SK-N-SH (cell line): ENCODE results near the gene PCBP3. TPM values are rescaled to one million over a fixed set of nuclear protein-coding genes. Genes with fewer than 3 reads are reported as not detected.

Experiments used
- CTCF ChIA-PET: fragments of 300-600, 350-600 bp; formaldehyde crosslinking; extraction: SDS; loops from one replicate; lab custom pipeline; 2021; lab: Yijun Ruan, JAX
- POLR2A ChIA-PET: fragments of 350-600 bp; sonication (Branson Sonifier 250); formaldehyde crosslinking; extraction: SDS; loops from one replicate; lab custom pipeline; 2020; ENCODE audit warnings: antibody characterized with exemption, inconsistent platforms; lab: Yijun Ruan, JAX
- DNase-seq: peaks from one replicate; pipeline ENCODE4 v3.0.0; 2012
- H2AFZ ChIP-seq: fragments of 200-600 bp; sonication (generic); 2 replicates; pipeline ENCODE4 v1.8.1; 2016; ENCODE audit warnings: antibody characterized with exemption, mild to moderate bottlenecking, low read depth
- H3F3A ChIP-seq: fragments of 200-600 bp; sonication (generic); replicated peaks from 2 replicates; pipeline ENCODE3; 2016; ENCODE audit warnings: antibody characterized with exemption, mild to moderate bottlenecking; ENCODE audit not compliant: insufficient read depth
- H3K27ac ChIP-seq, 2 experiments: fragments of 200-500 bp in 1 of 2; fragments of 200-600 bp in 1 of 2; sonication (Bioruptor generic) in 1 of 2; sonication (generic), shearing (Covaris generic) in 1 of 2; 2 replicates each; pipeline versions ENCODE4 v1.5.1 to v1.6.1; 2014 to 2016; ENCODE audit warnings: low read depth in 2 of 2, inconsistent platforms in 1 of 2, low read length in 1 of 2, mild to moderate bottlenecking in 1 of 2, mixed read lengths in 1 of 2
- H3K27me3 ChIP-seq: fragments of 200-600 bp; sonication (generic), shearing (Covaris generic); 2 replicates; pipeline ENCODE4 v1.6.1; 2016; ENCODE audit warnings: mixed run types; ENCODE audit not compliant: insufficient read depth
- H3K36me3 ChIP-seq, 2 experiments: fragments of 200-500 bp in 1 of 2; fragments of 200-600 bp in 1 of 2; sonication (Bioruptor generic) in 1 of 2; sonication (generic) in 1 of 2; replicated peaks in 1 of 2; 2 replicates each; pipeline versions ENCODE3 to v1.5.1; 2014 to 2016; ENCODE audit warnings: low read length in 1 of 2, mild to moderate bottlenecking in 1 of 2; ENCODE audit not compliant: insufficient read depth in 2 of 2, control insufficient read depth in 1 of 2
- H3K4me1 ChIP-seq, 2 experiments: fragments of 200-500 bp in 1 of 2; fragments of 200-600 bp in 1 of 2; sonication (Bioruptor generic) in 1 of 2; sonication (generic), shearing (Covaris generic) in 1 of 2; 2 replicates each; pipeline versions ENCODE4 v1.5.1 to v1.6.1; 2014 to 2016; ENCODE audit warnings: low read depth in 1 of 2, low read length in 1 of 2, mixed run types in 1 of 2; ENCODE audit not compliant: insufficient read depth in 2 of 2, control insufficient read depth in 1 of 2
- H3K4me2 ChIP-seq: fragments of 200-600 bp; sonication (generic), shearing (Covaris generic); 2 replicates; pipeline ENCODE4 v1.6.1; 2017; ENCODE audit warnings: mixed run types
- H3K4me3 ChIP-seq, 2 experiments: fragments of 200-500 bp in 1 of 2; fragments of 200-600 bp in 1 of 2; sonication (Bioruptor generic) in 1 of 2; sonication (generic), shearing (Covaris generic) in 1 of 2; 2 replicates each; pipeline versions ENCODE4 v1.5.1 to v1.8.1; 2014 to 2016; ENCODE audit warnings: low read depth in 2 of 2, inconsistent platforms in 1 of 2, low read length in 1 of 2, mild to moderate bottlenecking in 1 of 2, mixed read lengths in 1 of 2, moderate library complexity in 1 of 2
- H3K79me2 ChIP-seq: fragments of 200-600 bp; sonication (generic); 2 replicates; pipeline ENCODE4 v1.8.1; 2017; ENCODE audit warnings: mild to moderate bottlenecking; ENCODE audit not compliant: insufficient read depth
- H3K9ac ChIP-seq: fragments of 200-600 bp; sonication (generic); 2 replicates; pipeline ENCODE4 v1.6.1; 2017; ENCODE audit warnings: mixed run types
- H3K9me2 ChIP-seq: fragments of 200-600 bp; sonication (generic); 2 replicates; pipeline ENCODE4 v1.6.1; 2017; ENCODE audit warnings: mixed run types
- H3K9me3 ChIP-seq: fragments of 200-600 bp; sonication (generic); 2 replicates; pipeline ENCODE4 v1.6.1; 2017; ENCODE audit warnings: mixed run types, mild to moderate bottlenecking, moderate library complexity
- H4K20me1 ChIP-seq: fragments of 200-600 bp; sonication (generic); 2 replicates; pipeline ENCODE4 v1.6.1; 2017; ENCODE audit warnings: mild to moderate bottlenecking, mixed run types; ENCODE audit not compliant: insufficient read depth
- CHD2 ChIP-seq: fragments of 150-350 bp; IDR thresholded peaks from 2 replicates; pipeline ENCODE4 v1.6.1; 2018; ENCODE audit warnings: low read length; ENCODE audit not compliant: partially characterized antibody
- ELF1 ChIP-seq: IDR thresholded peaks from 2 replicates; pipeline ENCODE4 v1.4.0; 2012
- EP300 ChIP-seq, 2 experiments: IDR thresholded peaks; 2 replicates each; pipeline versions ENCODE4 v1.4.0 to v1.6.1; 2012; ENCODE audit warnings: borderline replicate concordance in 1 of 2, low read depth in 1 of 2, low read length in 1 of 2
- EZH2phosphoT487 ChIP-seq: fragments of 200-600 bp; sonication (generic); IDR thresholded peaks from 2 replicates; pipeline ENCODE4 v1.6.1; 2017; ENCODE audit warnings: low read depth, mixed run types, mild to moderate bottlenecking, antibody characterized with exemption, moderate library complexity, borderline replicate concordance
- FOSL2 ChIP-seq: IDR thresholded peaks from 2 replicates; pipeline ENCODE4 v1.4.0; 2012; ENCODE audit warnings: low read depth, mild to moderate bottlenecking, moderate library complexity, borderline replicate concordance
- GABPA ChIP-seq: IDR thresholded peaks from 2 replicates; pipeline ENCODE4 v1.4.0; 2012; ENCODE audit warnings: low read depth, mild to moderate bottlenecking
- GATA2 ChIP-seq: sonication (generic); formaldehyde crosslinking; IDR thresholded peaks from 2 replicates; pipeline ENCODE4 v1.5.0; 2020; ENCODE audit warnings: mild to moderate bottlenecking, missing genetic modification reagents
- JUND ChIP-seq: IDR thresholded peaks from 2 replicates; pipeline ENCODE4 v1.4.0; 2012
- NFIC ChIP-seq: IDR thresholded peaks from 2 replicates; pipeline ENCODE4 v1.4.0; 2012; ENCODE audit warnings: borderline replicate concordance
- NRF1 ChIP-seq: IDR thresholded peaks from 2 replicates; pipeline ENCODE4 v1.6.1; 2012; ENCODE audit warnings: low read depth, mild to moderate bottlenecking, low read length
- POLR2AphosphoS5 ChIP-seq: IDR thresholded peaks from 2 replicates; pipeline ENCODE4 v1.6.1; 2012; ENCODE audit warnings: low read depth, low read length
- RCOR1 ChIP-seq: fragments of 150-350 bp; IDR thresholded peaks from 2 replicates; pipeline ENCODE4 v1.6.1; 2017; ENCODE audit warnings: antibody characterized with exemption, low read length
- TCF12 ChIP-seq: IDR thresholded peaks from 2 replicates; pipeline ENCODE4 v1.4.0; 2012
- TEAD4 ChIP-seq: IDR thresholded peaks from 2 replicates; pipeline ENCODE4 v1.4.0; 2012; ENCODE audit warnings: mild to moderate bottlenecking, borderline replicate concordance; ENCODE audit not compliant: insufficient read depth
- WGBS: methylation state at CpG from one replicate; pipeline ENCODE4 v1.1.6; 2017; ENCODE audit warnings: low lambda C conversion rate; 5-methylcytosine and 5-hydroxymethylcytosine counted together
- polyA plus RNA-seq, 3 experiments: library from polyadenylated mRNA; depleted of rRNA; stranded (reverse); fragments of >200 nt; gene quantifications; 2 replicates each; pipeline ENCODE4 v1.2.3, GENCODE V29; 2012
- TF ChIP-seq, protein P1 (sequence below): fragments of 150-350 bp; IDR thresholded peaks from 2 replicates; pipeline ENCODE4 v1.6.1; 2017; ENCODE audit warnings: antibody characterized with exemption, low read length, low read depth, borderline replicate concordance
- TF ChIP-seq, protein P2 (sequence below): IDR thresholded peaks from 2 replicates; pipeline ENCODE4 v1.4.0; 2012; ENCODE audit warnings: low read depth, borderline replicate concordance
- TF ChIP-seq, protein P3 (sequence below): IDR thresholded peaks from 2 replicates; pipeline ENCODE4 v1.6.1; 2012; ENCODE audit warnings: mild to moderate bottlenecking, low read depth, low read length, moderate library complexity

The PCBP3 gene
- polyA plus RNA-seq, 1 of the 3 experiments (the other 2 are of a cell fraction): 9.5 TPM

DNA sequence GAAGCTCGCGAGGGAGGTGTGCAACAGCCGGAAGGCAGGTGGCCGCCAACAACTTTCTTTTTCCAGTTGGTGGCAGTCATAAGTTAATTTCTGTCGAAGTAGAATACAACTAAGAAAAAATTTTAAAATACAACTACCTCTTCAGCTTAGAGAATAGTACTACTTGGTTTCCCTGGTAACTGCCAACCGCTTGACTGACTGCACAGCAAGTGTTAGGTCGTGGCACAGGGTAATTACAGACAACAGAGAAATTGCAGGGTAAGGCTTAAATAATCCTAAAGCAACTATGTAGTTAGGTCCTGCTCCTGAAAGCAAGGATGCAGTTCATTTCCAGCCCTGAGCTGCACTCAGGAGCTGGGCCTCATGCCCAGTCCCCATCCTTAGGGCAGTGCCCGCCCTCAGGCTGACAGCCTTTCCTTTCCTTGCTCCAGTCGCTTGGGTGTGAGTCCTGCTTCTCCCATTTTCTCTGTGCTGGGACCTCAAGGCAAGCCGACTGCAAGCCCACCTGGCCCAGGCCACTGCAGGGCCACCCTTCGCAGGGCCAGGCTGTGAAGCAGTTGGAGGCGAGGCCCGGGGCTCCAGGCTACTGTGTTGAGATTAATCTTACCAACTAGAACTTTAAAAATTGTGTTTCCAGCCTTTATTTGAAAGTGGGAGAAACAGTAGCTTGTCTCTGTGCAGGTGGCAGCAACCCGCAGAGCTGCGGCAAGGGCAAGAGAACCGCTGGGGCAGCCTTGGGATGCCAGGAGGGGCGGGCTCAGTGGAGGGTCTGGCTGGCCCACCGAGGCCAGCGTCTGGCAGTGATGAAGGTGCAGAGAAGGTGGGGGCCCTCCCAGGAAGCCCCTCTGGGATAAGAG, 148.3 kb downstream of the PCBP3 start:
- ChIA-PET POLR2A (no interaction called here), CTCF (interaction anchor here (1.2 kb wide), 1 partner anchor 236 kb away, joined by 3 read pairs; no protein-coding TSS in a partner anchor)
- WGBS: 88% methylated on average over 19 of the region's 19 CpGs
- no peaks in the 10 kb centered on the region for H3K27me3 ChIP-seq
- H3K4me3 ChIP-seq: no peak overlapping the region
- H2AFZ ChIP-seq: no peak overlapping the region
- peaks cover 0 to 27% of the 10 kb centered on the region in 2 experiments; a peak in 1 of 4 replicates for H3K4me1 ChIP-seq
- H3K36me3 ChIP-seq: no peaks in the 10 kb centered on the region
- H3K27ac ChIP-seq: peak overlapping the region in 1 of 2 experiments; percentile 51; a peak in 1 of 4 replicates
- DNase-seq: peak; percentile 43
- H3K9me3 ChIP-seq: no peaks in the 10 kb centered on the region
- H3K9ac ChIP-seq: no peak overlapping the region
- no peak for TF ChIP-seq JUND
- TF ChIP-seq EP300 (IDR thresholded peaks at IDR 0.05; ENCODE audit: borderline replicate concordance in 1 of 2, low read depth in 1 of 2, low read length in 1 of 2): no peak
- no peak for TF ChIP-seq TCF12
- TF ChIP-seq RCOR1: no peak
- no peak for TF ChIP-seq TEAD4
- no peak for TF ChIP-seq NFIC
- TF ChIP-seq EZH2phosphoT487: no peak
- TF ChIP-seq, protein P1, sequence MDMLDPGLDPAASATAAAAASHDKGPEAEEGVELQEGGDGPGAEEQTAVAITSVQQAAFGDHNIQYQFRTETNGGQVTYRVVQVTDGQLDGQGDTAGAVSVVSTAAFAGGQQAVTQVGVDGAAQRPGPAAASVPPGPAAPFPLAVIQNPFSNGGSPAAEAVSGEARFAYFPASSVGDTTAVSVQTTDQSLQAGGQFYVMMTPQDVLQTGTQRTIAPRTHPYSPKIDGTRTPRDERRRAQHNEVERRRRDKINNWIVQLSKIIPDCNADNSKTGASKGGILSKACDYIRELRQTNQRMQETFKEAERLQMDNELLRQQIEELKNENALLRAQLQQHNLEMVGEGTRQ: no peak
- no peaks in the 10 kb centered on the region for H3K9me2 ChIP-seq
- H3K79me2 ChIP-seq: no peaks in the 10 kb centered on the region
- H3F3A ChIP-seq: no peaks in the 10 kb centered on the region
- H4K20me1 ChIP-seq: no peaks in the 10 kb centered on the region
- no peak overlapping the region for H3K4me2 ChIP-seq

DNA sequence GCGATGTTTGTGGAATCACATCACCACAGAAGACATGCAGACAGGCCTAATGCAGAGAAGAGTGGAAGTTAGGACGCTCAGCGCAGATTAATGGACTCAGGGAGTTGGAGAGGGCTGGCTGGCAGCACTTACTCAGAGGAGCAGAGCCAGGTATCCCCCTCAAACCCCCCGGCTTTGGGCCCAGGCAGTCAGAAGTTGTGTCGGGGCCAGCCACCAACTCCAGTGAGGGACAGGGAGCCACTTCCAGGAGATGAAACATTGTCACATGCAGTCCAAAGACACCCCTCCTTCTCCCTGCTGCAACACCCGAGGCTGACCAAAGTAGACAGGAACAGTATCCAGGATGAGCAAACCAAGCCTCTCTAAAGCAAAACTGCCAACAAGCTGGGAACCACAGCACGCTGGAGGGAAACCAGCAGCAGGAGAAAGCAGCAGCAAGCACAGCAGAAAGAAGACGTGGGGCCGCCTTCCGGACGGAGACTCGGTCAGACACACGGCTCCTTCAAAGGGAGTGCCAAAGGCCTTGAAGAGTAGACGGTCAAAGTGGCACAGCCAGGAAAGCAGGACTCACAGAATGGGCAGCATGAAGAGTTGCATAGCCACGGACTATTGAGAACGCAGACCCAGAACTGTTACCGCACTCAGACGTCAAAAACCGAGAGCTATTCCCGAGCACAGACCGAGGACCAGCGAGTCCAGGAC, 149.3 kb downstream of the PCBP3 start:
- H3K9me3 ChIP-seq: no peaks in the 10 kb centered on the region
- 88% methylated on average over 20 of the region's 22 CpGs for WGBS
- no peak overlapping the region for H3K9ac ChIP-seq
- peak; percentile 34 for DNase-seq
- H3K36me3 ChIP-seq: no peaks in the 10 kb centered on the region
- H2AFZ ChIP-seq: no peak overlapping the region
- no peak overlapping the region; a peak in 1 of 4 replicates for H3K27ac ChIP-seq
- H3K4me3 ChIP-seq: no peak overlapping the region
- no peaks in the 10 kb centered on the region for H4K20me1 ChIP-seq
- ChIA-PET POLR2A (no interaction called here), CTCF (interaction anchor here (0.6 to 1.2 kb wide), 2 partner anchors 31 to 237 kb away, joined by 3 read pairs; no protein-coding TSS in a partner anchor)
- no peaks in the 10 kb centered on the region for H3K79me2 ChIP-seq
- H3K9me2 ChIP-seq: no peaks in the 10 kb centered on the region
- no peaks in the 10 kb centered on the region for H3K27me3 ChIP-seq
- H3F3A ChIP-seq: no peaks in the 10 kb centered on the region
- H3K4me2 ChIP-seq: no peak overlapping the region
- H3K4me1 ChIP-seq: peaks cover 0 to 27% of the 10 kb centered on the region in 2 experiments; a peak in 1 of 4 replicates
- TF ChIP-seq FOSL2 (no peak), CHD2 (no peak), ELF1 (no peak), JUND (no peak), NRF1 (no peak), TCF12 (no peak), GATA2 (CRISPR knock-in tag) (no peak), NFIC (no peak), POLR2AphosphoS5 (no peak), GABPA (no peak)
- TF ChIP-seq, protein P1: no peak
- TF ChIP-seq, protein P2, sequence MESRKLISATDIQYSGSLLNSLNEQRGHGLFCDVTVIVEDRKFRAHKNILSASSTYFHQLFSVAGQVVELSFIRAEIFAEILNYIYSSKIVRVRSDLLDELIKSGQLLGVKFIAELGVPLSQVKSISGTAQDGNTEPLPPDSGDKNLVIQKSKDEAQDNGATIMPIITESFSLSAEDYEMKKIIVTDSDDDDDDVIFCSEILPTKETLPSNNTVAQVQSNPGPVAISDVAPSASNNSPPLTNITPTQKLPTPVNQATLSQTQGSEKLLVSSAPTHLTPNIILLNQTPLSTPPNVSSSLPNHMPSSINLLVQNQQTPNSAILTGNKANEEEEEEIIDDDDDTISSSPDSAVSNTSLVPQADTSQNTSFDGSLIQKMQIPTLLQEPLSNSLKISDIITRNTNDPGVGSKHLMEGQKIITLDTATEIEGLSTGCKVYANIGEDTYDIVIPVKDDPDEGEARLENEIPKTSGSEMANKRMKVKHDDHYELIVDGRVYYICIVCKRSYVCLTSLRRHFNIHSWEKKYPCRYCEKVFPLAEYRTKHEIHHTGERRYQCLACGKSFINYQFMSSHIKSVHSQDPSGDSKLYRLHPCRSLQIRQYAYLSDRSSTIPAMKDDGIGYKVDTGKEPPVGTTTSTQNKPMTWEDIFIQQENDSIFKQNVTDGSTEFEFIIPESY: no peak
- TF ChIP-seq, protein P3, sequence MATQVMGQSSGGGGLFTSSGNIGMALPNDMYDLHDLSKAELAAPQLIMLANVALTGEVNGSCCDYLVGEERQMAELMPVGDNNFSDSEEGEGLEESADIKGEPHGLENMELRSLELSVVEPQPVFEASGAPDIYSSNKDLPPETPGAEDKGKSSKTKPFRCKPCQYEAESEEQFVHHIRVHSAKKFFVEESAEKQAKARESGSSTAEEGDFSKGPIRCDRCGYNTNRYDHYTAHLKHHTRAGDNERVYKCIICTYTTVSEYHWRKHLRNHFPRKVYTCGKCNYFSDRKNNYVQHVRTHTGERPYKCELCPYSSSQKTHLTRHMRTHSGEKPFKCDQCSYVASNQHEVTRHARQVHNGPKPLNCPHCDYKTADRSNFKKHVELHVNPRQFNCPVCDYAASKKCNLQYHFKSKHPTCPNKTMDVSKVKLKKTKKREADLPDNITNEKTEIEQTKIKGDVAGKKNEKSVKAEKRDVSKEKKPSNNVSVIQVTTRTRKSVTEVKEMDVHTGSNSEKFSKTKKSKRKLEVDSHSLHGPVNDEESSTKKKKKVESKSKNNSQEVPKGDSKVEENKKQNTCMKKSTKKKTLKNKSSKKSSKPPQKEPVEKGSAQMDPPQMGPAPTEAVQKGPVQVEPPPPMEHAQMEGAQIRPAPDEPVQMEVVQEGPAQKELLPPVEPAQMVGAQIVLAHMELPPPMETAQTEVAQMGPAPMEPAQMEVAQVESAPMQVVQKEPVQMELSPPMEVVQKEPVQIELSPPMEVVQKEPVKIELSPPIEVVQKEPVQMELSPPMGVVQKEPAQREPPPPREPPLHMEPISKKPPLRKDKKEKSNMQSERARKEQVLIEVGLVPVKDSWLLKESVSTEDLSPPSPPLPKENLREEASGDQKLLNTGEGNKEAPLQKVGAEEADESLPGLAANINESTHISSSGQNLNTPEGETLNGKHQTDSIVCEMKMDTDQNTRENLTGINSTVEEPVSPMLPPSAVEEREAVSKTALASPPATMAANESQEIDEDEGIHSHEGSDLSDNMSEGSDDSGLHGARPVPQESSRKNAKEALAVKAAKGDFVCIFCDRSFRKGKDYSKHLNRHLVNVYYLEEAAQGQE: no peak
